Mucosa of descending colon (tissue), 3 donors: Measurements from ENCODE around the gene LAT. TPM values are rescaled to one million over a fixed set of nuclear protein-coding genes. Genes with fewer than 3 reads are reported as not detected.
"Not testable (repeated sequence)": the region's sequence is repeated elsewhere in the genome, so short reads cannot be mapped to it uniquely, and the experiment has no call there.

ENCODE experiments used
- ATAC-seq: fragments of 200-7000 bp; cut with Tn5 transposase; one replicate; pipeline ENCODE4 v1.9.1; 2020; ENCODE audit warnings: mild to moderate bottlenecking, moderate library complexity
- DNase-seq, 3 donors: peaks; one replicate each; pipeline ENCODE4 v3.0.0-alpha.2; 2020
- H3K36me3 ChIP-seq: fragments of 200-600 bp; one replicate; pipeline ENCODE4 v1.8.0; 2021; ENCODE audit warnings: low read depth, mild to moderate bottlenecking
- H3K4me1 ChIP-seq: fragments of 200-600 bp; one replicate; pipeline ENCODE4 v1.8.0; 2021; ENCODE audit warnings: low read depth, mild to moderate bottlenecking
- H3K4me3 ChIP-seq: fragments of 200-600 bp; one replicate; pipeline ENCODE4 v1.8.0; 2021; ENCODE audit warnings: mild to moderate bottlenecking
- H3K9me3 ChIP-seq: fragments of 200-600 bp; one replicate; pipeline ENCODE4 v1.8.0; 2021; ENCODE audit warnings: mild to moderate bottlenecking
- intact Hi-C, 2 donors: fragments of 100-400 bp; cut with DNase I in 1 of 2; cut with micrococcal nuclease in 1 of 2; formaldehyde crosslinking; loops; one replicate each; pipeline versions ENCODE4 v1.11.0 to v1.11.1; 2022; cut with DNase I, micrococcal nuclease
- total RNA-seq, 3 donors: library from RNA; stranded (reverse); fragmentation: NEBNext Ultra II Directional in 2 of 3; extraction: Animal tissue kit (Norgen Biotek cat#: 25700) in 2 of 3; gene quantifications; one replicate each; pipeline versions ENCODE4 v1.2.1 to v1.2.4, GENCODE V29; 2021 to 2023
- TF ChIP-seq, protein P1 (sequence below): fragments of 200-600 bp; IDR thresholded peaks from one replicate; pipeline ENCODE4 v1.8.0; 2022; ENCODE audit warnings: antibody characterized with exemption, mild to moderate bottlenecking
- donor health status: DM: no; HTN: no; CAD: no; lungs with moderate emphysema.
- donor health status: DM: no; HTN: no; CAD: no.
- donor health status: DM: no; HTN: yes; CAD: no.

Gene LAT
- total RNA-seq, 3 donors from 2014 or later, result 8.5 to 13.0 (median 11.6) TPM

DNA sequence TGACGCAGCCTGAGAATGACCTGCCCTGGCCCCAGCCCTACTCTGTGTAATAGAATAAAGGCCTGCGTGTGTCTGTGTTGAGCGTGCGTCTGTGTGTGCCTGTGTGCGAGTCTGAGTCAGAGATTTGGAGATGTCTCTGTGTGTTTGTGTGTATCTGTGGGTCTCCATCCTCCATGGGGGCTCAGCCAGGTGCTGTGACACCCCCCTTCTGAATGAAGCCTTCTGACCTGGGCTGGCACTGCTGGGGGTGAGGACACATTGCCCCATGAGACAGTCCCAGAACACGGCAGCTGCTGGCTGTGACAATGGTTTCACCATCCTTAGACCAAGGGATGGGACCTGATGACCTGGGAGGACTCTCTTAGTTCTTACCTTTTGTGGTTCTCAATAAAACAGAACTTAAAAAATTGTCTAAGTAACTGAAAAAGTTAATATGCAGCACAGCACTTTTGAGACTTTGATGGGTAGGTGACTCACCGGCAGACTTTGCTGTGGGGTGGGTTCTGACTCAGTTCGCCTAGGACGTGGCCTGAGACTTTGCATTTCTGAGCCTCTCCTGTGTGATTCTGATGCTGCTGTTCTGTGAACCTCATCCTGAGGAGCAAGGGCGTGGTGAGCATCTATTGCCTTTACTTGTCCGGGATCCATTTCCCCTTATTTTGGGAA is 5.7 kb downstream of the LAT start:
- TF ChIP-seq, protein P1, sequence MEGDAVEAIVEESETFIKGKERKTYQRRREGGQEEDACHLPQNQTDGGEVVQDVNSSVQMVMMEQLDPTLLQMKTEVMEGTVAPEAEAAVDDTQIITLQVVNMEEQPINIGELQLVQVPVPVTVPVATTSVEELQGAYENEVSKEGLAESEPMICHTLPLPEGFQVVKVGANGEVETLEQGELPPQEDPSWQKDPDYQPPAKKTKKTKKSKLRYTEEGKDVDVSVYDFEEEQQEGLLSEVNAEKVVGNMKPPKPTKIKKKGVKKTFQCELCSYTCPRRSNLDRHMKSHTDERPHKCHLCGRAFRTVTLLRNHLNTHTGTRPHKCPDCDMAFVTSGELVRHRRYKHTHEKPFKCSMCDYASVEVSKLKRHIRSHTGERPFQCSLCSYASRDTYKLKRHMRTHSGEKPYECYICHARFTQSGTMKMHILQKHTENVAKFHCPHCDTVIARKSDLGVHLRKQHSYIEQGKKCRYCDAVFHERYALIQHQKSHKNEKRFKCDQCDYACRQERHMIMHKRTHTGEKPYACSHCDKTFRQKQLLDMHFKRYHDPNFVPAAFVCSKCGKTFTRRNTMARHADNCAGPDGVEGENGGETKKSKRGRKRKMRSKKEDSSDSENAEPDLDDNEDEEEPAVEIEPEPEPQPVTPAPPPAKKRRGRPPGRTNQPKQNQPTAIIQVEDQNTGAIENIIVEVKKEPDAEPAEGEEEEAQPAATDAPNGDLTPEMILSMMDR, result no peak
- no peaks in the 10 kb centered on the region for H3K4me1 ChIP-seq
- H3K36me3 ChIP-seq, result no peaks in the 10 kb centered on the region
- H3K4me3 ChIP-seq, result no peak overlapping the region
- ATAC-seq (no peak), DNase-seq (no peak)
- intact Hi-C loops, result no loop called here
- peaks cover 3% of the 10 kb centered on the region for H3K9me3 ChIP-seq

DNA sequence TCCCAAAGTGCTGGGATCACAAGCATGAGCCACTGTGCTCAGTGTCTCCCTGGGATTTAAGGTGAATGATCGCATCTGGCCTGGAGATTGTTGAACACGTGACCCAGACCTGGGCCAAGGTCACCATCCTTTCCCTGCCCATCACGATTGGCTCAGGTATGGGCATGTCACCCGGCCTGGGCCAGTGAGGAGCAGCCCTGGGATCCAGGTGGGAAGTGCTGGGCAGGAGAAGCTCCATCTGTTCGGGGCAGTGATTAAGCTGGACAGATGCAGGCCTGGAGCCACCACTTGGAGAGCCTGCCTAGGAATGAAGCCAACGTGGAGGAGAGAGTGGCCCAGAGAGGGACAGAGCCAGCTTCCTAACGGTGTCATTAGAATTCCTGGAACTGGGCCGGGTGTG is 6.8 kb downstream of the LAT start:
- Histone ChIP-seq H3K4me3 (no peak overlapping the region), H3K36me3 (no peaks in the 10 kb centered on the region), H3K4me1 (no peaks in the 10 kb centered on the region), H3K9me3 (peaks cover 3% of the 10 kb centered on the region)
- DNase-seq (no peak), ATAC-seq (peak; percentile 16)
- TF ChIP-seq, protein P1, result no peak
- intact Hi-C loops, result no loop called here

DNA sequence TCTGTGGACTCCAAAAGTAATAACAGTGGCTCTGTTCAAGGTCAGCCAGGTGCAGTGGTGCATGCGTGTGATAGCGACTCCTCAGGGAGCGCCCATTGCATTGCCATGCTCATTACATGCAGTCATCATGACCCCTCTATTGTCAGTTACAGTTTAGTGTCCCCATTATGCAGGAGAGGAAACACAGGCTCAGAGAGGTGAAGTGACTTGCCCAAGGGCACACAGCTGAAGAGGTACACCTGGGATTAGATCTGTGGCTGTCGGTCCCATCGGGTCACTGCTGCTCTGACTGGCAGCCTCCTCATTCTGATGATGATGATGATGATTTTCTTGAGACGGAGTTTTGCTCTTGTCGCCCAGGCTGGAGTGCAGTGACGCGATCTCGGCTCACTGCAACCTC is 7.6 kb downstream of the LAT start:
- Histone ChIP-seq H3K4me1 (no peaks in the 10 kb centered on the region), H3K9me3 (no peaks in the 10 kb centered on the region), H3K36me3 (no peaks in the 10 kb centered on the region), H3K4me3 (no peak overlapping the region)
- TF ChIP-seq, protein P1, result no peak
- intact Hi-C loops, result no loop called here
- ATAC-seq (no peak), DNase-seq (no peak)

DNA sequence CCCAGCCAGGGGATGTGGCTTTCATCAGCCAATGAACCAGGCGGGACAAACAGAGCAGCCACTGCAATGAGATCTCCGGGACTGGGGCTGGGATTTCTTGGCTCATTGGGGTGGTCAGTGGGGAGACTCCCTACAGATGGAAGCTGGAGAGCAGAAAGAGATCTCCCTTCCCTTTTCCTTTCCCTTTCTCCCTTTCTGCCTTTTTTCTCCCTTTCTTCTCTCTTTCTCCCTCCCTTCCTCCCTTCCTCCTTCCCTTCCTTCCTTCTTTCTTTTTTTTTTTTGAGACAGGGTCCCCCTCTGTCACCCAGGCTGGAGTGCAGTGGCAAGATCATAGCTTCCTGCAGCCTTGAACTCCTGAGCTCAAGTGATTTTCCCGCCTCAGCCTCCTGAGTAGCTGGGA is 14.0 kb downstream of the LAT start:
- intact Hi-C loops, result no loop called here
- TF ChIP-seq, protein P1, result no peak
- no peak for ATAC-seq
- H3K36me3 ChIP-seq, result no peaks in the 10 kb centered on the region
- DNase-seq, result no peak
- no peak overlapping the region for H3K4me3 ChIP-seq
- H3K4me1 ChIP-seq, result no peaks in the 10 kb centered on the region
- H3K9me3 ChIP-seq, result no peaks in the 10 kb centered on the region

DNA sequence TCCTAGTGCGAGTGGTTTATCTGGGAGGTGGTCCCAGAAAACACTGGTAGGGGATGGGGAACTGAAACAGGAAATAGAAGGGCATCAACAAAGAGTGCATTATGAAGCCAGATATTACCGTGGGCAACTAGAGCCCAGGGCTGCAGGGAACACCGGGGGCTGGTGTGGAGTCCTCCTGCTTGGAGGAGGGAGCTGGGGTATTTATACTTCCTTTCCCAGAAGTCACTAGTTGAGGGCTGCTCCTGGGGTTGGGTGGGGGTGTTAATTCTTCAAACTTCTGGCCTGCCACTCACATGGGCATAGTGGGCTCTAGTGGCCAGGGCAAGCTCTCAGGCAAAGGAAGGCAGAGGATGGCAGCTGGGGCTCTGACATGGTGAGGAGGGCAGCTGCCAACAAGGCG is 14.7 kb downstream of the LAT start:
- H3K4me1 ChIP-seq, result no peaks in the 10 kb centered on the region
- no peaks in the 10 kb centered on the region for H3K9me3 ChIP-seq
- ATAC-seq (no peak), DNase-seq (no peak)
- intact Hi-C loops, result no loop called here
- TF ChIP-seq, protein P1, result no peak
- H3K4me3 ChIP-seq, result no peak overlapping the region
- H3K36me3 ChIP-seq, result no peaks in the 10 kb centered on the region

DNA sequence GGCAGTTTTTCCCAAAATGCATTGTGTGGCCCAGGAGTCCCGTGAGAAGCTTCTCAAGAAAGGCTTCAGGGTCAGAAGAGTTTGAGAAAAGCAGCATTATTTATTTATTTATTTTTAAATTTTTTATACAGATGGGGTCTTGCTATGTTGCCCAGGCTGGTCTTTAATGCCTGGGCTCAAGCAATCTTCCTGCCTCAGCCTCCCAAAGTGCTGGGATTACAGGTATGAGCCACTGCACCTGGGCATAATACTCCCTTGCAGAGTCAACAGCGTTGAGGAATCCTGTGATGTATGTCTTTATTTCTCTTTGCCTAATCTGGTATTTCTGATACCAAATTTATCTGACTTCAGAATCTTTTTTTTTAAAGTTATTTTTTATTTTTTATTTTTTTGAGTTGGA is 15.2 kb downstream of the LAT start:
- no peaks in the 10 kb centered on the region for H3K4me1 ChIP-seq

DNA sequence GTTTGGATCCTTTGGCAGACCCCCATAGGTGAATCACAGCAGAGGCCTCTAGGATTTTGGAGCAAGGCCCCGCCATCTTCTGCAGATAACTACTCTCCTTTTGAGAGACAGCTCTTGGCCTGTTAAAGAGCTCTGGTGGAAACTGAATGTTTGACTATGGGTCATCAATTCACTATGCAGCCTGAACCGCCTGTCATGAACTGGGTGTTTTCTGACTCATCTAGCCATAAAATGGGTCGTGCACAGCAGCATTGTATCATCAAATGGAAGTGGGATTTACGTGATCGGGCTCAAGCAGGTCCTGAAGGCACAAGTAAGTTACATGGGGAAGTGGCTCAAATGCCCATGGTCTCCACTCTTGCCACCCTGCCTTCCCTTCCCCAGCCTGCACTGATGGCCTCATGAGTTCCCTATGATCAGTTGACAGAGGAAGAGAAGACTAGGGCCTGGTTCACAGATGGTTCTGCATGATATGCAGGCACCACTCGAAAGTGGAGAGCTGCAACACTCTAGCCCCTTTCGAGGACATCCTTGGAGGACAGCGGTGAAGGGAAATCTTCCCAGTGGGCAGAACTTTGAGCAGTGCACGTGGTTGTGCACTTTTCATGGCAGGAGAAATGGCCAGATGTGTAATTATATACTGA is 19.8 kb downstream of the LAT start:
- H3K36me3 ChIP-seq, H3K4me3 ChIP-seq, ATAC-seq, H3K4me1 ChIP-seq, DNase-seq, intact Hi-C loops, H3K9me3 ChIP-seq: not testable (repeated sequence)

More for the DNA sequence above, 15.2 kb downstream of the LAT start:
- no peaks in the 10 kb centered on the region for H3K36me3 ChIP-seq
- H3K9me3 ChIP-seq, result no peaks in the 10 kb centered on the region
- H3K4me3 ChIP-seq, result no peak overlapping the region
- TF ChIP-seq, protein P1, result no peak
- intact Hi-C loops, result no loop called here
- ATAC-seq (no peak), DNase-seq (no peak)
